HepG2 (cell line): ENCODE measurements around the gene ARHGAP10. TPM values are rescaled to one million over a fixed set of nuclear protein-coding genes. Genes with fewer than 3 reads are reported as not detected.

Experiments used
- ATAC-seq: fragments of 200-7000 bp; cut with Tn5 transposase; 3 replicates; pipeline ENCODE4 v1.9.1; 2020; ENCODE audit warnings: mild to moderate bottlenecking, moderate library complexity
- BruUV-seq: library from RNA; stranded (reverse); fragments of 400-500 nt; replicated peaks from 2 replicates; lab custom pipeline; 2021; lab: Mats Ljungman, UMichigan
- CTCF ChIA-PET: fragments of 300-600 bp; formaldehyde crosslinking; extraction: SDS; loops from one replicate; lab custom pipeline; 2021; ENCODE audit warnings: low total read pairs, inconsistent platforms, low intra/inter-chr PET ratio; lab: Yijun Ruan, JAX
- POLR2A ChIA-PET: fragments of 350-600 bp; sonication (Branson Sonifier 250); formaldehyde crosslinking; loops from one replicate; lab custom pipeline; 2020; ENCODE audit warnings: antibody characterized with exemption, inconsistent platforms; lab: Yijun Ruan, JAX
- DNase-seq: peaks from one replicate; pipeline ENCODE4 v3.0.0-alpha.2; 2015; ENCODE audit warnings: low spot score
- FAIRE-seq: peaks from 3 replicates; lab custom pipeline; 2011; peaks lifted over from hg19 to GRCh38; lab: Jason Lieb, UNC
- H2AFZ ChIP-seq: one replicate; pipeline ENCODE4 v1.6.1; 2011; ENCODE audit warnings: low read length, inconsistent platforms
- H3K27ac ChIP-seq: fragments of 300-600 bp; 3 replicates; pipeline ENCODE4 v1.8.0; 2011; ENCODE audit warnings: mixed run types, mild to moderate bottlenecking, mixed read lengths, low read length, inconsistent platforms; ENCODE audit not compliant: insufficient read depth; ENCODE audit errors: extremely low read length
- H3K27me3 ChIP-seq, 2 experiments: fragments of 200-600 bp in 1 of 2; 2 replicates in 1 of 2; 3 replicates in 1 of 2; pipeline versions ENCODE4 v1.6.0 to v1.8.0; 2011; ENCODE audit warnings: low read length in 2 of 2, mild to moderate bottlenecking in 2 of 2, moderate library complexity in 2 of 2, inconsistent platforms in 1 of 2; ENCODE audit not compliant: insufficient read depth in 2 of 2, control insufficient read depth in 1 of 2
- H3K36me3 ChIP-seq, 2 experiments: fragments of 200-600 bp in 1 of 2; replicated peaks in 1 of 2; 2 replicates in 1 of 2; 3 replicates in 1 of 2; pipeline versions ENCODE4 v1.5.1 to v1.8.0; 2011; ENCODE audit warnings: low read length in 2 of 2, inconsistent platforms in 1 of 2; ENCODE audit not compliant: insufficient read depth in 2 of 2, control insufficient read depth in 1 of 2
- H3K4me1 ChIP-seq: 2 replicates; pipeline ENCODE4 v1.5.1; 2012; ENCODE audit warnings: low read length, inconsistent platforms; ENCODE audit not compliant: insufficient read depth
- H3K4me2 ChIP-seq: 2 replicates; pipeline ENCODE4 v1.6.0; 2011; ENCODE audit warnings: low read depth, low read length, inconsistent platforms
- H3K4me3 ChIP-seq, 3 experiments: fragments of 200-600 bp in 1 of 3; sonication (generic), shearing (Covaris generic) in 1 of 3; replicated peaks in 1 of 3; 2 replicates each; pipeline ENCODE4 v1.5.1; 2011 to 2016; ENCODE audit warnings: low read length in 3 of 3, inconsistent platforms in 2 of 3, low read depth in 2 of 3, mild to moderate bottlenecking in 2 of 3, control low read depth in 1 of 3, mixed read lengths in 1 of 3; ENCODE audit not compliant: insufficient read depth in 1 of 3
- H3K79me2 ChIP-seq: one replicate; pipeline ENCODE4 v1.6.1; 2011; ENCODE audit warnings: low read length, inconsistent platforms; ENCODE audit not compliant: insufficient read depth
- H3K9ac ChIP-seq: 2 replicates; pipeline ENCODE4 v1.6.0; 2011; ENCODE audit warnings: mild to moderate bottlenecking, low read depth, low read length, inconsistent platforms; ENCODE audit not compliant: insufficient read depth
- H3K9me3 ChIP-seq: 2 replicates; pipeline ENCODE4 v1.5.1; 2012; ENCODE audit warnings: mild to moderate bottlenecking, low read length
- H4K20me1 ChIP-seq: 2 replicates; pipeline ENCODE4 v1.6.0; 2011; ENCODE audit warnings: inconsistent platforms, mild to moderate bottlenecking, low read length, moderate library complexity; ENCODE audit not compliant: insufficient read depth
- ATM ChIP-seq: fragments of 450-650 bp; IDR thresholded peaks from 2 replicates; pipeline ENCODE4 v1.7.1; 2017; ENCODE audit warnings: mild to moderate bottlenecking, borderline replicate concordance
- BRCA1 ChIP-seq: sonication (generic); formaldehyde crosslinking; IDR thresholded peaks from 2 replicates; pipeline ENCODE4 v1.4.0; 2020; ENCODE audit warnings: missing genetic modification reagents
- HCFC1 ChIP-seq: fragments of 150-350 bp; IDR thresholded peaks from 2 replicates; pipeline ENCODE4 v1.6.1; 2014; ENCODE audit warnings: low read depth, low read length
- HIC2 ChIP-seq: sonication (generic); formaldehyde crosslinking; IDR thresholded peaks from 2 replicates; pipeline ENCODE4 v1.9.0; 2022; ENCODE audit warnings: low read depth, missing genetic modification reagents
- PHF20 ChIP-seq: sonication (generic); formaldehyde crosslinking; IDR thresholded peaks from 2 replicates; pipeline ENCODE4 v1.5.0; 2020; ENCODE audit warnings: mild to moderate bottlenecking, missing genetic modification reagents
- POLR2AphosphoS2 ChIP-seq: IDR thresholded peaks from 2 replicates; pipeline ENCODE4 v1.6.1; 2011; ENCODE audit warnings: low read depth, low read length, improper control_type of control experiment
- SIX4 ChIP-seq: sonication (generic); formaldehyde crosslinking; IDR thresholded peaks from 2 replicates; pipeline ENCODE4 v1.4.0; 2020; ENCODE audit warnings: missing genetic modification reagents
- SNAPC5 ChIP-seq: sonication (generic); formaldehyde crosslinking; IDR thresholded peaks from 2 replicates; pipeline ENCODE4 v1.8.1; 2023; ENCODE audit warnings: mild to moderate bottlenecking, missing genetic modification reagents, borderline replicate concordance
- SNRNP70 ChIP-seq: fragments of 200-400 bp; formaldehyde crosslinking; IDR thresholded peaks from 2 replicates; pipeline ENCODE4 v1.6.1; 2017; ENCODE audit warnings: mild to moderate bottlenecking, low read depth, low read length, moderate library complexity
- ZNF121 ChIP-seq: sonication (generic); formaldehyde crosslinking; IDR thresholded peaks from 2 replicates; pipeline ENCODE4 v1.5.0; 2020; ENCODE audit warnings: mild to moderate bottlenecking, missing genetic modification reagents
- ZNF431 ChIP-seq: sonication (generic); formaldehyde crosslinking; IDR thresholded peaks from 2 replicates; pipeline ENCODE4 v1.9.0; 2022; ENCODE audit warnings: missing genetic modification reagents, low read depth, mild to moderate bottlenecking, borderline replicate concordance
- ZNF841 ChIP-seq: sonication (generic); formaldehyde crosslinking; IDR thresholded peaks from 2 replicates; pipeline ENCODE4 v1.8.1; 2023; ENCODE audit warnings: missing genetic modification reagents, borderline replicate concordance
- WGBS: methylation state at CpG from one replicate; pipeline ENCODE4 v1.1.6; 2017; ENCODE audit warnings: low lambda C conversion rate; 5-methylcytosine and 5-hydroxymethylcytosine counted together
- in situ Hi-C: cut with HindIII; loops from 2 replicates; pipeline ENCODE4 v1.10.0; 2017; ENCODE audit warnings: low pct_unique_long_range_greater_than_20kb; ENCODE audit not compliant: extremely low pct_ligation_motif_present
- intact Hi-C: fragments of 100-400 bp; cut with micrococcal nuclease; formaldehyde crosslinking; loops from one replicate; pipeline ENCODE4 v1.10.0; 2022; ENCODE audit not compliant: unreplicated experiment
- polyA plus RNA-seq, 8 experiments: library from polyadenylated mRNA; depleted of rRNA in 3 of 8; stranded (reverse) in 7 of 8; unstranded in 1 of 8; fragments of >200 nt; fragmentation: Illumina TruSeq in 4 of 8; extraction: Trizol in 4 of 8; gene quantifications; 2 replicates each; pipeline versions ENCODE4 v1.2.1 to v1.2.3, GENCODE V29; 2011 to 2016; ENCODE audit warnings: low read depth in 4 of 8, missing spikeins in 1 of 8, mixed read lengths in 1 of 8; ENCODE audit not compliant: insufficient read depth in 1 of 8
- total RNA-seq, 5 experiments: library from RNA; depleted of rRNA; stranded (reverse); fragments of >200 nt; fragmentation: Illumina TruSeq; extraction: Trizol; gene quantifications; 2 replicates each; pipeline ENCODE4 v1.2.3, GENCODE V29; 2016; ENCODE audit warnings: low read depth in 1 of 5

ARHGAP10 gene
- total and polyA plus RNA-seq, 2 of the 13 experiments (the other 11 are each of a cell fraction or from before 2014, with no cell fraction given), result 0.45 to 1.6 TPM

GRCh38 chr4:148052448-148052847 is 320.6 kb downstream of the ARHGAP10 start (continued):
- no peak for TF ChIP-seq POLR2AphosphoS2
- no peak for TF ChIP-seq HCFC1
- no peak for TF ChIP-seq ZNF841 (CRISPR knock-in tag)
- TF ChIP-seq SNRNP70, result no peak
- TF ChIP-seq BRCA1 (CRISPR knock-in tag), result no peak

GRCh38 chr4:148053298-148054003 is 321.6 kb downstream of the ARHGAP10 start:
- H3K27me3 ChIP-seq, result no peaks in the 10 kb centered on the region
- intact Hi-C loops, result no loop called here

More at GRCh38 chr4:148053298-148054003, 321.6 kb downstream of the ARHGAP10 start:
- Histone ChIP-seq H3K9ac (no peak overlapping the region), H3K4me1 (no peaks in the 10 kb centered on the region), H3K4me3 (no peak overlapping the region)
- ATAC-seq, result no peak
- CTCF ChIA-PET, result no interaction called here
- TF ChIP-seq SIX4 (CRISPR knock-in tag) (no peak), ATM (no peak), ZNF841 (CRISPR knock-in tag) (no peak), HIC2 (CRISPR knock-in tag) (no peak), ZNF431 (no peak), ZNF121 (CRISPR knock-in tag) (no peak), PHF20 (CRISPR knock-in tag) (no peak), SNAPC5 (no peak)
- TF ChIP-seq, all 625 proteins: peak for 0
- Histone ChIP-seq H4K20me1 (no peaks in the 10 kb centered on the region), H3K4me2 (no peak overlapping the region), H2AFZ (no peak overlapping the region), H3K27ac (no peak overlapping the region), H3K36me3 (no peaks in the 10 kb centered on the region), H3K9me3 (no peaks in the 10 kb centered on the region), H3K79me2 (no peaks in the 10 kb centered on the region)
- in situ Hi-C loops, result no loop called here
- DNase-seq (no peak), FAIRE-seq (no peak)
- WGBS, result 74% methylated on average over 10 of the region's 11 CpGs
- POLR2A ChIA-PET, result no interaction called here
- no TSS peak for BruUV-seq
